Stimulated activated CD4-positive, alpha-beta T cell treated with anti-CD3 and anti-CD28 coated beads, Interleukin-1b, Interleukin-23, amount 100 ng/mL, for 24 hours (primary cell): ENCODE results near the gene CAPZA1.
"Not testable (repeated sequence)": the region's sequence is repeated elsewhere in the genome, so short reads cannot be mapped to it uniquely, and the experiment has no call there.

Experiments used
- DNase-seq, 4 experiments: peaks; one replicate each; pipeline ENCODE4 v3.0.0-alpha.2; 2020; ENCODE audit warnings: low read depth in 4 of 4, low spot score in 1 of 4

CAPZA1 gene

DNA sequence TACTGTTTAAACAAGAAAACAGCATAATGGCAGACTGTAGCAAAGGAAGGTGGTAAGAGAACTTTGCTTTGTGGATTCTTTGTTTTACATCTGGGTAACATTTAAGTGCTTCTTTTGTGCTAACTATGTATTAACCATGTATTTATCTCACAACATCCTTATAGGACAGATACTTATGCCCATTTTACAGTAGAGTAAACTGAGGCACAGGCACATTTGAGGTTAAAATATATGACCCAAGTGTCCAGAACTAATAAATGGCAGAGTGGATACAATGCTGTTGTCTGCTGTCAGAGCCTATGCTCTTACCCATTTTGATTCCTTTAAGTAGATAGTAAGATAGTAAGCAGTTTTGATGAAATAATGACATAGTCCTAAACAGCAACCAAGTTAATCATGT is 7.3 kb downstream of the CAPZA1 start:
- no peak for DNase-seq

DNA sequence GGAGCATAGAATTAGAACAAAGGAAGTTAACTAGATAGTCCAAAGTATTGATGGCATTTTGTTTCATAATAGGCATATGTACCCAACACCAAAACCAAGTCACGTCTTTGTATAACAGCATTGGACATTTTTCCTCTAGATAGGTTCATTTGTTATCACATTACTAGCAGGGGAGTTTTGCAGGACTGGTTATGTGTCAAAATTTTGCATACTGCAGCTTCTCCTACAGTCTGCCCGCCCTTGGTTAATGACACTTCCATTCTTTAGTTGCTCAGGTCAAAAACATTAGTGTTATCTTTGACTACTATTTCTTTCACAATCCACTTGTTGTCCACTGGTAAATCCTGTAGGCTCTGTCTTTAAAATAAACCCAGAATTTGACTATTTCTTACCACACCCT is 8.9 kb downstream of the CAPZA1 start:
- DNase-seq: no peak

DNA sequence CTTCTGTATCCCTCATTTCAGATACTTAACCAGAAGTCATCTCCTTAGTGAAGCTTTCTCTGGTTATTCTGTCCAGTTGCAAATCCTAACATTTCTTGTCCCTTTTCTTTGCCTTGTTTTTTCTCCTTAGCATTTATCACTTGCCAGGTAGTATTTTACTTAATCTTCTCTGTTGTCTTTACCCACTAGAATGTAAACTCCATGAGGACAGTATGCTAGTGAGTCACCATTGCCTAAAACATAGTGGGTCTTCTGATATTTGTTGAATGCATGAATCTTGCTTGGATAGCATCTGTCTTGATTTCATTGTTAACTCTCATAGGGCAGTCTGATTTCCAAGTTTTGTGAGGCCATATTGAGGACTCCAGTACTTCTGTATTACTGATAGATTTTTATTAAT is 9.6 kb downstream of the CAPZA1 start:
- DNase-seq: no peak

DNA sequence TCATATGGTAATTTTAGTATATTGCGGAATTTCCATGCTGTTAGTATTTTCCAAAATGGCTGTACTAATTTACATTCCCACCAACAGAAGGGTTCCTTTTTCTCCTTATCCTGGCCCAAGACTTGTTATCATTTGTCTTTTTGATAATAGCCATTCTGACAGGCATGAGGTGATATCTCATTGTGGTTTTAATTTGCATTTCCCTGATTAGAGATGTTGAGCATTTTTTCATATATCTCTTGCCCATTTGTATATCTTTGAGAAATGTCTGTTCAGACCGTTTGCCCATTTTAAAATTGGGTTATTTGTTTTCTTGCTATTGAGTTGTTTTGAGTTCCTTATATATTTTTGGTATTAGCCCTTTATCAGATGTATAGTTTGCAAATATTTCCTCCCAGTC is 14.0 kb downstream of the CAPZA1 start:
- no peak for DNase-seq

DNA sequence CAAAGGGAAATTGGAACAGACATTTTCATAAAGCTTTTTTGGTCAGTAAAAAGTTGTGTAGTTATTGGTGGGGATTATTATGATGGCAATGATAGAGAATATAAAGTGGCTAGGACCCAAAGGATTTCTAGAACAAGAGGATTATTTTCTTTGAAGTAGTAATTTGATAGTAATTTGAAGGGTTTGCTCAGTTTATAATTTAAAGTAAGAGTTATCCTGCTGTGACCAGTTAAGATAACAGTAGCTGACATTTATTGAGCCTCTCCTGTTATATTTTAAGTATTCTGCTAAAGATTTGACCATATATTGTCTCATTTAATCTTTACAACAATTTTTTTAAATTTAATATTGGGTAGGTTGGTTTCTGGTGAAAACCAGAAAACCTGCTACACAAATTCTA is 14.7 kb downstream of the CAPZA1 start:
- no peak for DNase-seq

GRCh38 chr1:112636056-112636455 is 16.4 kb downstream of the CAPZA1 start:
- DNase-seq: no peak

DNA sequence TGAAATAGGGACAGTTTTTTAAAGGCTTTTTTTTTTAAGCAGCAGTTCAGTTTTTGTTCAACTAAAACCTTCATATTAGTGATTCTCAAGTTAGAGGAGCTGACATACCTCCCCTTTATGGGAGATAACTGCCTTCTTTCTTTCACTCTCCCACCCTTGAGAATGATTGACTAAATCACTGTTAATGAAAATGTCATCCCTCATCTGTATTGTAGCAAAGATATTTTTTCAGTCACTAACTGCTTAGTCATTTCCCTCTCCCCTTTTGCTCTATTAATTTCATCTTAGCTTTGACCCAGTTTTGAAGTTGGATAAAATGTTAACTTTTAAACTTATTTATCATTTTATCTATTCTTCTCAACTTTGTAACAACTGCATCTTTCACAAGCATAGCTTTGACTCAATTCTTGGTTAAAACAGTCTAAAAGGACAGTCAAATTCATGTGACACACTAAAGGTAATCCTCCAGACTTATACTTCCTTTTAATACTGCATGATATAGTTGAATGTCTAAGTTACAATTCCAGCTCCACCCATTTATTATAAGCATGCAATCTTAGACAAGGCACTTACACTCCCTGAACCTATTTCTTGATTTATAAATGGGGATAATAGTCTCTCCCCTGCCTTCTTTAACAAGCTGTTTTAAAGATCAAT is 17.1 kb downstream of the CAPZA1 start:
- DNase-seq: no peak

DNA sequence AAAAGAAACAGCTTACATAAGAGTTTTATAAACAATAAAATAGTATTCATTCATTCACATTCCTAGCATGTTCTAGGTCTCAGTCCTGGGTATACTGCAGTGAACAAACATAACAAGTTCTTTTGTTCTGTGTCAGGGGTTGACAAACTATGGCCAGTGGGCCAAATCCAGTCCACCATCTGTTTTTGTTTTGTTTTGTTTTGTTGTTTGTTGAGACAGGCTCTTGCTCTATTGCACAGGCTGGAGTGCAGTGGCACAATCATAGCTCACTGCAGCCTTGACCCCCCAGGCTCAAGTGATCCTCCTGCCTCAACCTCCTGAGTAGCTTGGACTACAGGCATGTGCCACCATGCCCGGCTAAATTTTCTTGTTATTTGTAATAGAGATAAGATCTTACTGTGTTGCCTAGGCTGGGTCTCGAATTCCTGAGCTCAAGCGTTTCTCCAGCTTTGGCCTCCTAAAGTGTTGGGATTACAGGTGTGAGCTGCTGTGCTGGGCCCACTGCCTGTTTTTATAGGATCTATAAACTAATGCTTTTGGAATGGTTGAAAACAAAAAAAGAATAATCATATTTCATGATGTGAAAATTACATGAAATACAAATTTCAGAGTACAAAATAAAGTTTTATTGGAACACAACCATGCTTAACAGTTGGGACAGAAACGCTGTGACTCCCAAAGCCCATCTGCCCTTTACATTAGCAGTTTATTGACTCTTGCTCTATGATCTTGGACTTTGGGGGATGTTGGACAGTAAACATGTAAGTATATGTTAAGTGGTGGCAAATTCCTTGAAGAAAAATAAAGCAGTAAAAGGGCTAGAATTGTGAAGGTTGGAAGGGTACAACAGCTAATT is 17.9 kb downstream of the CAPZA1 start:
- no peak for DNase-seq

- no peak for DNase-seq
These were observed 18.4 kb downstream of the CAPZA1 start for GRCh38 chr1:112638110-112638428.

GRCh38 chr1:112640437-112640836 is 20.8 kb downstream of the CAPZA1 start:
- DNase-seq: not testable (repeated sequence)

- DNase-seq: no peak
These were observed 23.4 kb downstream of the CAPZA1 start for GRCh38 chr1:112643080-112643479.

GRCh38 chr1:112646225-112646624 is 26.6 kb downstream of the CAPZA1 start:
- no peak for DNase-seq

DNA sequence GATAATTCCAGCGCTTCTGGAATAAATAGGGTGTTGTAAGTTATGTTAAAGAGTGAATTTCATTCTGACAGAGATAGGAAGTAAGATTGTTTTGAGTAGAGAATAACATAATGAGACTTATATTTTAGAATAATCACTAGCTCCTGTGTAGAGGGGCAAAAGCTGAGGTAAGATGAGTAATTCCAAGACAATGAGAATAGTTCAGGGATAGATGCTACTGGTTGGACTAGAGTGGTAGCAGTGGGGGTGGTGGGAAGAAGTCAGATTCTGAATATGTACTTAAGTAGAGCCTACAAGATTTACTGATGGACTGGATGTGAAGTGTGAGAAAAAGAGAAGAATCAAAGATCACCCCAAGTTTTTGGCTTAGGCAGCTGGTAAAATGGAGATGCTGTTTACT is 31.6 kb downstream of the CAPZA1 start:
- no peak for DNase-seq

DNA sequence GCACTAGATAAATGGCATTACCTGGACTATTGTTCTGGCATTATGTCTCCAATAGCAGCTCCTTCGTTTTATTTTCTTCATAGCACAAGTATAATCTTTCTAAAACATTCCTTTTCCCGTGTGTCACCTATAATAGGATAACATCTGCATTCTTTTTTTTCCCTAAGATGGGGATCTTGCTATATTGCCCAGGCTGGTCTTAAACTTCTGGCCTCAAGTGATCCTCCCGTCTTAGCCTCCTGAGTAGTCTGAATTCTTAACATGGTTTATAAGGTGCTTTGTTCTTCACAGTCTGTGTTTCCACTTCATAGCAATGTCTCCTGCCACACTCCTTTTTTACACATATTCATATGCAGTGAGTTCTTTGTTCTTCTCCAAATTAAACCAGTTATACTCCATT is 46.2 kb downstream of the CAPZA1 start:
- DNase-seq: no peak

GRCh38 chr1:112666946-112667345 is 47.3 kb downstream of the CAPZA1 start:
- DNase-seq: no peak

- no peak for DNase-seq
These were observed 52.4 kb downstream of the CAPZA1 start for GRCh38 chr1:112672009-112672408.

DNA sequence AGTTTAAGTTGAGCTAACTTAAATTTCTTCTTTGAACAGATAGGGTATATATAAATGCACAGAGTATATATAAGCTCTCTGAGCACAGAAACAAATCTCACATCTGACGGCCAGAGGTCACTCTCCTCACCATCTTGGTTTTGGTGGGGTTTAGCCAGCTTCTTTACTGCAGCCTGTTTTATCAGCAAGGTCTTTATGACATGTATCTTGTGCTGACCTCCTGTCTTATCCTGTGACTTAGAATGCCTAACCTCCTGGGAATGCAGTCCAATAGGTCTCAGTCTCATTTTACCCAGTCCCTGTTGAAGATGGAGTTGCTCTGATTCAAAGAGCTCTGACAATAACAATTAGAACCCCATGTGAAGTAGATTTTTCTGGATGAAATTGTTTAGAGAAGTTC is 53.2 kb downstream of the CAPZA1 start:
- DNase-seq: no peak

- DNase-seq: no peak
These were observed 54.2 kb downstream of the CAPZA1 start for GRCh38 chr1:112673592-112674439.

DNA sequence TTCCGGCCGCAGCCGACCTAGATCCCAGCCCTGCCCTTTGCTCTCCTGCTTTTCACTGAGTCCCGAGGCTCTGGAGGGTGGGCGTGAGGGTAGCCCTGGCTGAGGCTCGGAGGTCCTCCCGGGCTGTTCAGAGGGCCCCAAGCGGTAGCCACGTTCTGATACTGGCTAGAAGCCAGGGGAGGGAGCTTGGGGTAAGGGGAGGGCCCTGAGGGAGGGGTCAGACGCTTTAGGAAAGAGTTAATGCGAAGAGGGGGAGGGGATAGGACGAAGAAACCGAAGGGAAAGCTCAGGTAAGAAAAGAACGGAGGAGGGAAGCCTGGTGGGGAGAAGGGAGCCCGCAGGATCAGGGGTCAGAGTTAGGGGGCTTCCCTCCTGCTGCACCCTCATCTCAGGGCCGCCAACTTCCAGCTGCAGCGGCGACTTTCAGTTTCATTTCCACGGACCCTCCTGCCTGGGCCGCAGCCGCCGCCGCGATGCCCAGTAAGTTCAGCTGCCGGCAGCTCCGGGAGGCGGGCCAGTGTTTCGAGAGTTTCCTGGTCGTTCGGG is 54.9 kb downstream of the CAPZA1 start, which contains the start of gene MOV10:
Gene MOV10, plus strand, starts transcription at position 220 of the 546 bp plus-strand sequence. Its CDS starts 254 bp downstream, at position 474.
- DNase-seq: peak; percentile 7 to 36 (median 20)

DNA sequence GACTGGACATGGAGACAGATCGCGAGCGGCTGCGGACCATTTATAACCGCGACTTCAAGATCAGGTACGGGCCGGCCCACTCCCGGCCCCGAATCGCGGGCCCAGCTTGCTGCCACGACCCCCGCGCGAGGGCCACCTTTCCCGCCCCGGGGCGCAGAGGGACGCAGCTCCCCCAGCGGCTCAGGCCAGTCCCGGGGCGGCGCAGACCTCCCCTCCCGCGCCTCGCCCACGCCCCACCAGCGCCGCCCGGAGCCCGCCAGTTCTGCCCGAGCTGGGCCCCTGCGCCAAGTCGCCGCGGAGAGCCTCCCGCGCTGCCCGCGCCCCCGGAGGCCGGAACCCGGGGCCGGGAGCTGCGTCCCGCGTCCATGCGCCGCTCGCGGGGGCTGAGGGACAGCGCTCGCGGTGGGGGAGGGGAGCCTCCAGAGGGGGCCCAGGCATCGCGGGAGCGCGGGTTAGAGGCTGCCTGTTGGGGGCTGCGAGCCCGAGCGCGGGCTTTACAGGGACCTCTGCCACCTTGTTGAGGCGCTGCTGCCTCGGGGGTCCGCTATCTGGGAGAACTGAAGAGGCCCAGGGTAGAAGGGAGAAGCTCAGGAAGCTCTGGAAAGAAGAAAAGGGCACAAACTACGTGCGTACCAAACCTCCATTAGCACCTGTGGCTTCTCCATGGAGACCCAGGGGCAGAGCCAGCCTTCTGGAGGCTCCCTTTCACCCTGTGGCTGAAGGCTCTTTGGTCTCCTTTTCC is 55.5 kb downstream of the CAPZA1 start:
- peak in 3 of 4 experiments; percentile 15 to 37 (median 22) for DNase-seq
